GM10248 (cell line): ENCODE data around the gene TNFRSF19.

Experiments used
- CTCF ChIA-PET: fragments of 300-600 bp; sonication (Branson Sonifier 250); formaldehyde crosslinking; extraction: SDS; loops from one replicate; lab custom pipeline; 2021; ENCODE audit warnings: antibody characterized with exemption; lab: Yijun Ruan, JAX
- POLR2A ChIA-PET: fragments of 350-650 bp; sonication (Branson Sonifier 250); formaldehyde crosslinking; extraction: SDS; loops from one replicate; lab custom pipeline; 2020; ENCODE audit warnings: antibody characterized with exemption; lab: Yijun Ruan, JAX
- DNase-seq: peaks from one replicate; pipeline ENCODE4 v3.0.0; 2012; ENCODE audit errors: extremely low spot score
- CTCF ChIP-seq: IDR thresholded peaks from 2 replicates; pipeline ENCODE4 v1.5.1; 2012; ENCODE audit warnings: mild to moderate bottlenecking, low read depth; ENCODE audit errors: extremely low read depth, missing control alignments, control extremely low read depth

Gene TNFRSF19

GRCh38 chr13:23619068-23619855 lies 49.0 kb downstream of the TNFRSF19 start:
- DNase-seq: no peak
- ChIA-PET CTCF (interaction anchor here (1.3 kb wide), 1 partner anchor 14 kb away, joined by 4 read pairs; no protein-coding TSS in a partner anchor), POLR2A (no interaction called here)

GRCh38 chr13:23620211-23620610 lies 50.0 kb downstream of the TNFRSF19 start:
- DNase-seq: no peak
- CTCF ChIA-PET: interaction anchor here (0.7 to 2.0 kb wide), 4 partner anchors 9 to 34 kb away, joined by 3 to 12 read pairs (median 3); no protein-coding TSS in a partner anchor
- no peak for TF ChIP-seq CTCF
- POLR2A ChIA-PET: no interaction called here

More at GRCh38 chr13:23619068-23619855, 49.0 kb downstream of the TNFRSF19 start:
- TF ChIP-seq CTCF: no peak

- no peak for DNase-seq
- ChIA-PET POLR2A (no interaction called here), CTCF (interaction anchor here (0.7 to 2.0 kb wide), 7 partner anchors 9 to 69 kb away, joined by 3 to 12 read pairs (median 3); no protein-coding TSS in a partner anchor)
- TF ChIP-seq CTCF: no peak
Observed at GRCh38 chr13:23620613-23621315, 50.6 kb downstream of the TNFRSF19 start.

- ChIA-PET CTCF (interaction anchor here (1.0 to 2.0 kb wide), 6 partner anchors 12 to 151 kb away, joined by 3 to 12 read pairs (median 3); no protein-coding TSS in a partner anchor), POLR2A (no interaction called here)
- no peak for TF ChIP-seq CTCF
- DNase-seq: no peak
Observed at GRCh38 chr13:23621316-23621645, 51.1 kb downstream of the TNFRSF19 start.

GRCh38 chr13:23622985-23623384 lies 52.8 kb downstream of the TNFRSF19 start:
- no peak for TF ChIP-seq CTCF
- ChIA-PET CTCF (interaction anchor here (1.8 kb wide), 1 partner anchor 10 kb away, joined by 10 read pairs; no protein-coding TSS in a partner anchor), POLR2A (no interaction called here)
- no peak for DNase-seq

- TF ChIP-seq CTCF: no peak
- ChIA-PET POLR2A (no interaction called here), CTCF (interaction anchor here (1.0 kb wide), 1 partner anchor 13 kb away, joined by 3 read pairs; no protein-coding TSS in a partner anchor)
- no peak for DNase-seq
Observed at GRCh38 chr13:23623394-23623793, 53.2 kb downstream of the TNFRSF19 start.
